Measurements from ENCODE around the gene FBXO42. TPM values are rescaled to one million over a fixed set of nuclear protein-coding genes. Genes with fewer than 3 reads are reported as not detected.
A peak's percentile ranks its signal among the peaks of the same experiment; 100 is the strongest.

The FBXO42 gene
- total RNA-seq, 8 experiments from 2014 or later: 10.0 to 27.6 (median 23.2) TPM

GRCh38 chr1:16212251-16212961 is 139.9 kb downstream of the FBXO42 start, which contains the start of gene ARHGEF19:
ARHGEF19 (minus strand) TSS chr1:16212652; CDS start chr1:16209054, 3,598 bp downstream.
- Histone ChIP-seq H3K4me1 (replicated peaks in 1 of 2) (peaks cover 13 to 23% of the 10 kb centered on the region in 2 donors), H3K27ac (no peak within 1 kb of the TSS), H3K4me3 (no peak within 1 kb of the TSS)
- 50 to 68% (median 55%) methylated on average over 3 to 10 of the region's 14 CpGs; no CpG with 5 or more reads in 7 of the 10 experiments for WGBS, 10 experiments
- ATAC-seq (replicated peaks in 6 of 8): no peak
- in situ Hi-C loops (cut with MboI; ENCODE audit: low pct_unique_long_range_greater_than_20kb in 2 of 9, low sequenced_read_pairs in 9 of 9, unreplicated experiment in 9 of 9): no loop called here

- no peak for ATAC-seq (replicated peaks in 6 of 8)
- H3K27ac ChIP-seq: no peak overlapping the region
- in situ Hi-C loops (cut with MboI; ENCODE audit: low pct_unique_long_range_greater_than_20kb in 2 of 9, low sequenced_read_pairs in 9 of 9, unreplicated experiment in 9 of 9): no loop called here
- no peak overlapping the region for H3K4me3 ChIP-seq
- peaks cover 13 to 23% of the 10 kb centered on the region in 2 donors for H3K4me1 ChIP-seq (replicated peaks in 1 of 2)
- 67 to 100% (median 93%) methylated on average over 1 to 6 of the region's 6 CpGs; no CpG with 5 or more reads in 3 of the 10 experiments for WGBS, 10 experiments
Measured at GRCh38 chr1:16211824-16212223, 140.5 kb downstream of the FBXO42 start.

- WGBS, 10 experiments: 17 to 100% (median 84%) methylated on average over 1 to 4 of the region's 4 CpGs; no CpG with 5 or more reads in 1 of the 10 experiments
- ATAC-seq (replicated peaks in 6 of 8): no peak
- Histone ChIP-seq H3K4me3 (no peak overlapping the region), H3K27ac (no peak overlapping the region), H3K4me1 (replicated peaks in 1 of 2) (peaks cover 10 to 24% of the 10 kb centered on the region in 2 donors)
- in situ Hi-C loops (cut with MboI; ENCODE audit: low pct_unique_long_range_greater_than_20kb in 2 of 9, low sequenced_read_pairs in 9 of 9, unreplicated experiment in 9 of 9): no loop called here
Measured at GRCh38 chr1:16210581-16210980, 141.7 kb downstream of the FBXO42 start.

GRCh38 chr1:16209847-16210407 is 142.4 kb downstream of the FBXO42 start:
- H3K4me3 ChIP-seq: no peak overlapping the region

GRCh38 chr1:16209132-16209846 is 143.0 kb downstream of the FBXO42 start:
- H3K27ac ChIP-seq: no peak overlapping the region
- ATAC-seq (replicated peaks in 6 of 8): no peak
- no peak overlapping the region for H3K4me3 ChIP-seq
- peaks cover 14 to 29% of the 10 kb centered on the region in 2 donors for H3K4me1 ChIP-seq (replicated peaks in 1 of 2)
- WGBS, 10 experiments: 53 to 100% (median 88%) methylated on average over 1 to 7 of the region's 9 CpGs
- in situ Hi-C loops (cut with MboI; ENCODE audit: low pct_unique_long_range_greater_than_20kb in 2 of 9, low sequenced_read_pairs in 9 of 9, unreplicated experiment in 9 of 9): no loop called here

More at GRCh38 chr1:16209847-16210407, 142.4 kb downstream of the FBXO42 start:
- no peak overlapping the region for H3K27ac ChIP-seq
- 35 to 100% (median 63%) methylated on average over 1 to 5 of the region's 11 CpGs; no CpG with 5 or more reads in 6 of the 10 experiments for WGBS, 10 experiments
- peaks cover 14 to 29% of the 10 kb centered on the region in 2 donors for H3K4me1 ChIP-seq (replicated peaks in 1 of 2)
- in situ Hi-C loops (cut with MboI; ENCODE audit: low pct_unique_long_range_greater_than_20kb in 2 of 9, low sequenced_read_pairs in 9 of 9, unreplicated experiment in 9 of 9): no loop called here
- no peak for ATAC-seq (replicated peaks in 6 of 8)

GRCh38 chr1:16208270-16208987 is 143.9 kb downstream of the FBXO42 start:
- in situ Hi-C loops (cut with MboI; ENCODE audit: low pct_unique_long_range_greater_than_20kb in 2 of 9, low sequenced_read_pairs in 9 of 9, unreplicated experiment in 9 of 9): no loop called here
- ATAC-seq (replicated peaks in 6 of 8): no peak

GRCh38 chr1:16207318-16208269 is 144.7 kb downstream of the FBXO42 start:
- peak in 1 of 8 experiments; percentile 2 for ATAC-seq (replicated peaks in 6 of 8)
- H3K4me1 ChIP-seq (replicated peaks in 1 of 2): peaks cover 13 to 27% of the 10 kb centered on the region in 2 donors
- peak overlapping the region; percentile 35 to 50 (median 41) for H3K4me3 ChIP-seq
- peak overlapping the region; percentile 84 to 86 for H3K27ac ChIP-seq
- 7 to 100% (median 60%) methylated on average over 1 to 23 of the region's 51 CpGs; no CpG with 5 or more reads in 4 of the 10 experiments for WGBS, 10 experiments
- in situ Hi-C loops (cut with MboI; ENCODE audit: low pct_unique_long_range_greater_than_20kb in 2 of 9, low sequenced_read_pairs in 9 of 9, unreplicated experiment in 9 of 9): no loop called here

More at GRCh38 chr1:16208270-16208987, 143.9 kb downstream of the FBXO42 start:
- 40 to 94% (median 70%) methylated on average over 1 to 4 of the region's 13 CpGs; no CpG with 5 or more reads in 6 of the 10 experiments for WGBS, 10 experiments
- Histone ChIP-seq H3K27ac (peak overlapping the region in 1 of 2 donors; percentile 84), H3K4me3 (no peak overlapping the region), H3K4me1 (replicated peaks in 1 of 2) (peaks cover 14 to 29% of the 10 kb centered on the region in 2 donors)

GRCh38 chr1:16206547-16207317 is 145.5 kb downstream of the FBXO42 start:
- in situ Hi-C loops (cut with MboI; ENCODE audit: low pct_unique_long_range_greater_than_20kb in 2 of 9, low sequenced_read_pairs in 9 of 9, unreplicated experiment in 9 of 9): no loop called here
- H3K27ac ChIP-seq: peak overlapping the region; percentile 84 to 86

GRCh38 chr1:16205891-16206546 is 146.3 kb downstream of the FBXO42 start:
- Histone ChIP-seq H3K27ac (peak overlapping the region; percentile 63 to 80), H3K4me1 (replicated peaks in 1 of 2) (peaks cover 9 to 22% of the 10 kb centered on the region in 2 donors), H3K4me3 (peak overlapping the region; percentile 32 to 50 (median 36))
- ATAC-seq (replicated peaks in 6 of 8): peak in 3 of 8 experiments; percentile 6 to 12 (median 11)
- WGBS, 10 experiments: 4 to 28% (median 20%) methylated on average over 4 to 7 of the region's 38 CpGs; no CpG with 5 or more reads in 7 of the 10 experiments
- in situ Hi-C loops (cut with MboI; ENCODE audit: low pct_unique_long_range_greater_than_20kb in 2 of 9, low sequenced_read_pairs in 9 of 9, unreplicated experiment in 9 of 9): no loop called here

More at GRCh38 chr1:16206547-16207317, 145.5 kb downstream of the FBXO42 start:
- Histone ChIP-seq H3K4me3 (peak overlapping the region; percentile 35 to 50 (median 41)), H3K4me1 (replicated peaks in 1 of 2) (peaks cover 9 to 22% of the 10 kb centered on the region in 2 donors)
- peak; percentile 91 to 96 (median 93) for ATAC-seq (replicated peaks in 6 of 8)
- WGBS, 10 experiments: 0 to 6% (median 2%) methylated on average over 4 to 11 of the region's 87 CpGs; no CpG with 5 or more reads in 6 of the 10 experiments

- H3K27ac ChIP-seq: no peak overlapping the region
- in situ Hi-C loops (cut with MboI; ENCODE audit: low pct_unique_long_range_greater_than_20kb in 2 of 9, low sequenced_read_pairs in 9 of 9, unreplicated experiment in 9 of 9): no loop called here
- peaks cover 9 to 22% of the 10 kb centered on the region in 2 donors for H3K4me1 ChIP-seq (replicated peaks in 1 of 2)
- no peak overlapping the region for H3K4me3 ChIP-seq
- ATAC-seq (replicated peaks in 6 of 8): no peak
- WGBS, 10 experiments: 40 to 100% (median 80%) methylated on average over 1 of the region's 11 CpGs; no CpG with 5 or more reads in 7 of the 10 experiments
Measured at GRCh38 chr1:16205334-16205671, 147.0 kb downstream of the FBXO42 start.
